CD4-positive, alpha-beta T cell treated with Interleukin-15 for 1 hour (primary cell): Measurements from ENCODE around the gene TMEFF1.

ENCODE experiments used
- DNase-seq: peaks from one replicate; pipeline ENCODE4 v3.0.0-alpha.2; 2020

TMEFF1 gene

GRCh38 chr9:100578610-100579009 lies 105.7 kb downstream of the TMEFF1 start:
- DNase-seq, result no peak

- DNase-seq, result no peak
These were observed 106.7 kb downstream of the TMEFF1 start for GRCh38 chr9:100579665-100580064.

- no peak for DNase-seq
These were observed 107.3 kb downstream of the TMEFF1 start for GRCh38 chr9:100580257-100580656.

- DNase-seq, result no peak
These were observed 108.1 kb downstream of the TMEFF1 start for GRCh38 chr9:100581081-100581480.

- DNase-seq, result no peak
These were observed 108.7 kb downstream of the TMEFF1 start for GRCh38 chr9:100581661-100582060.

GRCh38 chr9:100583014-100583802 lies 110.3 kb downstream of the TMEFF1 start:
- no peak for DNase-seq

- DNase-seq, result no peak
These were observed 112.0 kb downstream of the TMEFF1 start for GRCh38 chr9:100584951-100585350.

- no peak for DNase-seq
These were observed 113.1 kb downstream of the TMEFF1 start for GRCh38 chr9:100586093-100586492.

GRCh38 chr9:100587375-100587774 lies 114.4 kb downstream of the TMEFF1 start:
- no peak for DNase-seq

GRCh38 chr9:100589582-100589981 lies 116.6 kb downstream of the TMEFF1 start:
- DNase-seq, result no peak

- no peak for DNase-seq
These were observed 117.5 kb downstream of the TMEFF1 start for GRCh38 chr9:100590481-100590880.

GRCh38 chr9:100591139-100591538 lies 118.2 kb downstream of the TMEFF1 start:
- no peak for DNase-seq

- no peak for DNase-seq
These were observed 118.9 kb downstream of the TMEFF1 start for GRCh38 chr9:100591639-100592412.

- DNase-seq, result no peak
These were observed 122.6 kb downstream of the TMEFF1 start for GRCh38 chr9:100595391-100596199.

- DNase-seq, result no peak
These were observed 124.3 kb downstream of the TMEFF1 start for GRCh38 chr9:100597236-100597635.

GRCh38 chr9:100598641-100599145 lies 125.7 kb downstream of the TMEFF1 start:
- DNase-seq, result peak; percentile 80

GRCh38 chr9:100600521-100601079 lies 127.7 kb downstream of the TMEFF1 start:
- no peak for DNase-seq

- peak; percentile 22 for DNase-seq
These were observed 128.3 kb downstream of the TMEFF1 start for GRCh38 chr9:100601216-100601615.

- DNase-seq, result no peak
These were observed 129.4 kb downstream of the TMEFF1 start for GRCh38 chr9:100602342-100602801.

- no peak for DNase-seq
These were observed 132.5 kb downstream of the TMEFF1 start for GRCh38 chr9:100605405-100605804.

- no peak for DNase-seq
These were observed 146.2 kb downstream of the TMEFF1 start for GRCh38 chr9:100619194-100619593.

- DNase-seq, result no peak
These were observed 146.7 kb downstream of the TMEFF1 start for GRCh38 chr9:100619665-100620064.

GRCh38 chr9:100623969-100624368 lies 151.0 kb downstream of the TMEFF1 start:
- no peak for DNase-seq
